ENCODE data around the gene ENOX2.

- TF ChIP-seq CTCF (IDR thresholded peaks at IDR 0.05; ENCODE audit: low read depth, low read length, poor library complexity, severe bottlenecking) (no peak), EZH2phosphoT487 (IDR thresholded peaks at IDR 0.05; ENCODE audit: borderline replicate concordance, low read length) (no peak)
Measured at GRCh38 chrX:130793975-130794374, 109.0 kb downstream of the ENOX2 start.
